Gastrocnemius medialis (tissue), 4 donors: ENCODE results near the gene GLI2.

Experiments used
- POLR2A ChIP-seq, 2 donors: fragments of 450-650 bp; IDR thresholded peaks; one replicate each; pipeline ENCODE4 v1.6.1; 2017; ENCODE audit warnings: antibody characterized with exemption in 2 of 2, mild to moderate bottlenecking in 2 of 2, moderate library complexity in 2 of 2
- TF ChIP-seq, protein P1 (sequence below), 5 experiments: fragments of 450-650 bp in 3 of 5; fragments of 200-600 bp in 2 of 5; sonication (generic) in 2 of 5; IDR thresholded peaks in 4 of 5; conservative IDR thresholded peaks in 1 of 5; 1 replicate in 4 of 5; 2 replicates in 1 of 5; pipeline ENCODE4 v1.5.1; 2016 to 2019; ENCODE audit warnings: antibody characterized with exemption in 5 of 5, mild to moderate bottlenecking in 3 of 5, moderate library complexity in 3 of 5

DNA sequence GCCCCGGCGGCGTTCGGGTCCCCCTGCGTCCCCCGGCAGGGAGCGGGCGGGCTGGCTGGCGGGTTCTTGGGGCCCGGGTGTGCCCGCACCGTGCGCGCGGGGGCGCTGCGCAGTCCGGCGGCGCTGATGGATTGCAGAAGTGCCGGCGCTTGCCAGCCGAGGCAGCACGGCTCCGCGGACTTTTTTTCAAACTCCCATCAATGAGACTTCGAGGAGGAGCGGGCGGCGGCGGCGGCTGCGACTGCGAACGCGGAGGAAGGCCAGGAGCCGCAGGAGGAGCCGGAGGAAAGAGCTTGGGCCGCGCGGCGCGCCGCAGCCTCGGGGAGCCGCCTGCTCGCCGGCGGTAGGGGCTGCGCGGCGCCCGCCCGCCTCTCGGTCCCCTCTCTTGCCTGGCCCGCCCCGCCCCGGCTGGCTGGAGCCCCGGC lies at the start of gene GLI2:
- TF ChIP-seq, protein P1, sequence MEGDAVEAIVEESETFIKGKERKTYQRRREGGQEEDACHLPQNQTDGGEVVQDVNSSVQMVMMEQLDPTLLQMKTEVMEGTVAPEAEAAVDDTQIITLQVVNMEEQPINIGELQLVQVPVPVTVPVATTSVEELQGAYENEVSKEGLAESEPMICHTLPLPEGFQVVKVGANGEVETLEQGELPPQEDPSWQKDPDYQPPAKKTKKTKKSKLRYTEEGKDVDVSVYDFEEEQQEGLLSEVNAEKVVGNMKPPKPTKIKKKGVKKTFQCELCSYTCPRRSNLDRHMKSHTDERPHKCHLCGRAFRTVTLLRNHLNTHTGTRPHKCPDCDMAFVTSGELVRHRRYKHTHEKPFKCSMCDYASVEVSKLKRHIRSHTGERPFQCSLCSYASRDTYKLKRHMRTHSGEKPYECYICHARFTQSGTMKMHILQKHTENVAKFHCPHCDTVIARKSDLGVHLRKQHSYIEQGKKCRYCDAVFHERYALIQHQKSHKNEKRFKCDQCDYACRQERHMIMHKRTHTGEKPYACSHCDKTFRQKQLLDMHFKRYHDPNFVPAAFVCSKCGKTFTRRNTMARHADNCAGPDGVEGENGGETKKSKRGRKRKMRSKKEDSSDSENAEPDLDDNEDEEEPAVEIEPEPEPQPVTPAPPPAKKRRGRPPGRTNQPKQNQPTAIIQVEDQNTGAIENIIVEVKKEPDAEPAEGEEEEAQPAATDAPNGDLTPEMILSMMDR (IDR thresholded peaks at IDR 0.05 in 4 of 5, conservative IDR thresholded peaks at IDR 0.05 in 1 of 5) = peak; percentile 18 to 74 (median 51)
- TF ChIP-seq POLR2A (IDR thresholded peaks at IDR 0.05) = no peak
